ENCODE results near the gene ZC3H12C.

Gene ZC3H12C

DNA sequence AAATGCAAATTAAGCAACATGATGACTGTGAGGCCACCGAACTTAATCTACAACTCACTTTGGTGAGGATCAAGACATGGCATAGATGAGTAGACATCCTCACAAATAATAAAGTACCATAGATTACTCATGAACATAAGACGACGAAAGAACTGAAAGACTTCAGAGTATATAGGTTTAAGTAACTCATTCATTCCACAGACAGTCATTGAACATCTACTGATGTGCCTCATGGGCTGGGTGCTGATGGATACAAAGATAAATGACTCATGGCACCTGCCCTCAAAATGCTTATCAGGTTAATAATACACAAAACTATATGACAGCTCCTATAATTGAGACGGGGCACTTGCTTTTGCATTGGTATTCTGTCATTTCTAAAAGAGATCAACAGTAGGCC lies 63.3 kb downstream of the ZC3H12C start:
- DNase-seq = no peak

DNA sequence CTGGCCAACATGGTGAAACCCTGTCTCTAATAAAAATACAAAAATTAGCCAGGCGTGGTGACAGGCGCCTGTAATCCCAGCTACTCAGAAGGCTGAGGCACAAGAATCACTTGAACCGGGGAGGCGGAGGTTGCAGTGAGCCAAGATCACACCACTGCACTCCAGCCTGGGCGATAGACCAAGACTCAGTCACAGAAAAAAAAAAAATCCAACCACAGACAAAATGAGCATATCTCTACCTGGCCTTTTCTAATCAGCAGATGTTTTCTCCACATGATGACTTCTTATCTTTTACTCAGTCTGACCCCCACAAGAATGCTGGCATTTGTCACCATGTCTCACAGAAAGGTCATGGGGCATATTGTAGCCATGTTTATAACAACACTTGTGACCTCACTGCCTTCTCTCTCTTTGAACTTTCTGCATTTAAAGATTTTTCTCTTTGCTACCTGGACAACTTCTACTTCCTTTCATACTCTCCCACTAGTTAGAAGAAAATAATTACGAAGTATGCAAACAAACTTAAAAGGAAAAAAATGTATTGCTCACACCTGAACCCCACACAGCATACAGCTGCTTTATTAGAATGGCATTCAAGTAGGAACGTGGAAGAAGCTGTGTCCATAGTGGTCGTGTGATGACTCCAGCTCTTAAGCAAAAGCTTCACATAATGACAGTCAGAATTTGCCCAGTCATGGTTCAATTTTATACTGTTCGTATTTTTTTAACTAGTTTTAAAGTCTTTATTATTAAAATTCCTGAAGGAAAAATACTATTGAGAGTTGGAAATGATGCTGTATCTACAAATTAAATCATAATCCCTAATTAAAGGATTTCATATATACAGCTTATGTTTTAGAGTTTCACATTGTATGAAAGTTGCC lies 65.4 kb downstream of the ZC3H12C start:
- no peak for DNase-seq

DNA sequence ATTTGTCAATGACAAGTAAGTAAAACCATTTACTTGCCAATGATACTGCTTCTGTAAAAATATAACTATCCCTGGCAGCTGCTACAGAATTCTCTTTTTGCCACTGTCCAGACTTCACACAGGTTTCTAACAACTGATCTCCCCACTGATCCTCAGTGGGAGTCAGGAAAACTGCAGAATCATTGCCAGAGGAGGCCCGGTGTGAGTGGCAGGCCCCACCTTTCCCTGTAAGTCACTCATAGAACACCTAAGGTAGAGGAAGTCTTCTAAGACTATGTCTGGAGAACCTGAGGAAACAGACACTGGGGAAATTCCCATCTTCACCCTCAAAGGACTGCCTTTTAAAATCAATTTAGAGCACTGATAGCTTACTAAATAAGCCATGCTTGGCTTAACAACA lies 66.3 kb downstream of the ZC3H12C start:
- no peak for DNase-seq

DNA sequence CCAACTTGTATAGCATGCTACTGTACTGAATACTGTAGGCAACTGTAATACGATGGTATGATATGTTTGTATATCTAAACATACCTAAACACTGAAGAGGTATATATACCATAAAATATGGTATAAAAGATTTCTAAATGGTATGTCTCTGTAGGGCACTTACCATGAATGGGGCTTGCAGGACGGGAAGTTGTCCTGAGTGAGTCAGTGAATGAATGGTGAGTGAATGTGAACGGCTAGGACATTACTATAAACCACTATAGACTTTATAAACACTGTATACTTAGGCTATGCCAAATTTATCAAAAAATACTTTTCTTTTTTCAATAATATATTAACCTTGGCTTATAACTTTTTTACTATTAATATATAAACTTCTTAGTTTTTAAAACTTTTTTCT lies 66.8 kb downstream of the ZC3H12C start:
- no peak for DNase-seq

DNA sequence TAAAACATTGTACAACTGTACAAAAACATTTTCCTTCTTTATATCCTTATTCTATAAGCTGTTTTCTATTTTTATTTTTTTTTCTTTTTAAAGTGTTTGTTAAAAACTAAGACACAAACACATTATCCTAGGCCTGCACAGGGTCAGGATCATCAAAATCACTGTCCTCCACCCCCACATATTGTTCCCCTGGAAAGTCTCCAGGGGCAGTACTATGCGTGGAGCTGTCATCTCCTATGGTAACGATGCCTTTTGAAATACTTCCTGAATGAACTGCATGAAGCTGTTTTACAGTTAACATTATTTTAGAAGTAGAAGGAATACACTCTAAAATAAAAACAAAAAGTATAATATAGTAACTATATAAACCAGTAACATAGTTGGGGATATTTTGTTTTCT lies 67.2 kb downstream of the ZC3H12C start:
- DNase-seq = no peak

DNA sequence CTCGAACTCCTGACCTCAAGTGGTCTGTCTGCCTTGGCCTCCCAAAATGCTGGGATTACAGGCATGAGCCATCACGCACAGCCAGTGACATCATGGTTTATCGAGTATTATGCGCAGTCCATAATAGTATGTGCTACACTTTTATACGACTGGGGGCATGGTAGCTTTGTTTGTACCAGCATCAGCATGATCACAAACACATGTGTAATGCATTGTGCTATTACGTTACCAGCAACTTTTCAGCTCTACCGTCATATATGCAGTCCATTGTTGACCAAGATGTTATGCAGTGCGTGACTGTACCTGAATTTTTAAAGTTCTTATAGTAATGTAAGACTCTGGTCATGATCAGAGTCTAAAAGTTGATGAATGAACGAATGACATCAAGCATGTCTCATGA lies 67.9 kb downstream of the ZC3H12C start:
- no peak for DNase-seq

DNA sequence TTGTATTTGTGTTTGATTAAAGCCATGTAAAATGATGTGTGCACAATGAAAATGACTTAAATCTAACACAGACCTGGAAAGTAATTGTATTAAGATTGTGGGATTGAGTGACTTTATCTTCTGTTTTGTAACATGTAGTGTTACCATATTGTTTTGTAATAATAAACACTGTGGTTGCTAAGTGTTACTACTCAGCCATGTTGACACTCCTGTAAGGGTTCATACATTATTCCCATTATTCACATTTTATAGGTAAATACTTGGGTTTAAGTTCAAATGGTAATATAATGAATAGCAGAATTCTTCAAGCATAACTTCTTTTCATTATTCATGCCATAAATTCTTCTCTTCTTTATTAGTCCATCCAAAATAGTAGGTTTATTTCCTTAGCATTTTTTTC lies 69.0 kb downstream of the ZC3H12C start:
- DNase-seq = no peak

DNA sequence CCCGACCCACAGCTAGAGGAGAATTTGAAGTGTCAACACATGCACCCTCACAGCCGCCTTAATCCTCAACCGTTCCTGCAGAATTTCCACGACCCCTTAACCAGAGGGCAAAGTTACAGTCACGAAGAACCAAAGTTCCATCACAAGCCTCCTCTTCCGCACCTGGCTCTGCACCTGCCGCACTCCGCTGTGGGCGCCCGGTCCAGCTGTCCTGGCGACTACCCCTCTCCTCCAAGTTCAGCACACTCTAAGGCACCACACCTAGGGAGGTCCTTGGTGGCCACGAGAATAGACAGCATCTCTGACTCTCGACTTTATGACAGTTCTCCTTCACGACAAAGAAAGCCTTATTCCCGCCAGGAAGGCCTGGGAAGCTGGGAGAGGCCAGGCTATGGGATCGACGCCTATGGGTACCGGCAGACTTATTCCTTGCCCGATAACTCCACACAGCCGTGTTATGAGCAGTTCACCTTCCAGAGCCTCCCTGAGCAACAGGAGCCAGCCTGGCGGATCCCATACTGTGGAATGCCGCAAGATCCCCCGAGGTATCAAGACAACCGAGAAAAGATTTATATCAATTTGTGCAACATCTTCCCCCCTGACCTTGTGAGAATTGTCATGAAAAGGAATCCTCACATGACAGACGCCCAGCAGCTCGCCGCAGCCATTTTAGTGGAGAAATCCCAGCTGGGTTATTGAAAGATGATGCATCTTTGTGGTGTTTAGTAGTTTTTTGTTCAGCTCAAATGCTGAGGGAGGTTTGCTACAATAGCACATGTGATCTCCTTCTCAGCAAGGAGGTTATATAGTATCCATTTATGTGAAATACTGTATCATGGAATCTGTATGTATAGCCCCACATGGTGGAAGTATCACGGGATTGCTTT lies 72.1 kb downstream of the ZC3H12C start:
- no peak for DNase-seq

DNA sequence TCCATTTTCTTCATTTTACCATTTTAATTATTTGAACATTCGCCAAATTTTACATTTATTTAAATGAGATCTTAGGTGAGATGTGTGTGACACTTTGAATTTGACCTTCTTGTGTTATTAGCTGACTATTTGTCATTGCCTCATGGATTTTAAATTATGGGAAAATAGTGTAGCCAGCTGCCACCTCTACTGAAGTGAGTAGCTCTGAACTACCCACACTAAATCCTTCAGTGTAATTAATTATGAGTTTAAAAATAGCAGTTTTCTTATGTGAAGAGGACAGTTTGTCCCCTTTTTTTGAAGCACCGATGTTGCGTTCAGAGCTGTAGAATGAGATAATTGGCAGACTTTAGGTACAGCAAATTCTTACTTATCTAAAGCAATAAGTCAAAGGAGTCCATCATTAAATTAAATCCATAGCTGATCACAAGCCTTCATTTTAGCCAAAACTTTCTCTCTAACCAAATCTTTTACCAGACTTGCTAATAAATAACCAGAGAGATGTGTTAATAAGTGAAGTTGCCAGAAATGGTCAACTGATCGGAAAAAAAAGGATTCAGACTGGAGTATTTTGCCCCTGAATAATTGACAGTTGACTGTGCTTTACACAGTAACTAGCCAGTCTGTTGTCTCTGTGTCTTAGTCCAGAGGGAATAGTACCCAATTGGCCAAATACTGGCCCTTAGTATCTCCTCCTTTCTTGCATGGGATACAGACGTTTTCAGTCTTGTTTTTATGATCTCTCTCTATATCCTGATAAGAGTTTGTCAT lies 75.0 kb downstream of the ZC3H12C start:
- DNase-seq = no peak

DNA sequence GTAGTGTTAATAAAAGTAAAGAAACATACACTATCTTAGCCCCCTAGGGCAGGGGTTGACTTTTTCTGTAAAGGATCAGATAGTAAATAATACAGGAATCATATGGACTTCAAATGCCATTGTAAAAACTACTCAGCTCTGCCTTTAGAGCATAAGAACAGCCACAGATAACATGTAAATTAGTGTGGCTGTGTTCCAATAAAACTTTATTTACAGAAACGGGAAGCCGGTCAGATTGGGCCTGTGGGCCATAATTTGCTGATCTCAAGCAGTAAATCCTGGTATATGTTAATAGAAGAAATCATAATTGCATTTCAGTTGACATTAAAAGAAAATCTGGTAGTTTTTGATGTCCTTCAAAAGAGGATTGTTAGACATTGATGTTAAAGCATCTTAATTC lies 76.5 kb downstream of the ZC3H12C start:
- no peak for DNase-seq

DNA sequence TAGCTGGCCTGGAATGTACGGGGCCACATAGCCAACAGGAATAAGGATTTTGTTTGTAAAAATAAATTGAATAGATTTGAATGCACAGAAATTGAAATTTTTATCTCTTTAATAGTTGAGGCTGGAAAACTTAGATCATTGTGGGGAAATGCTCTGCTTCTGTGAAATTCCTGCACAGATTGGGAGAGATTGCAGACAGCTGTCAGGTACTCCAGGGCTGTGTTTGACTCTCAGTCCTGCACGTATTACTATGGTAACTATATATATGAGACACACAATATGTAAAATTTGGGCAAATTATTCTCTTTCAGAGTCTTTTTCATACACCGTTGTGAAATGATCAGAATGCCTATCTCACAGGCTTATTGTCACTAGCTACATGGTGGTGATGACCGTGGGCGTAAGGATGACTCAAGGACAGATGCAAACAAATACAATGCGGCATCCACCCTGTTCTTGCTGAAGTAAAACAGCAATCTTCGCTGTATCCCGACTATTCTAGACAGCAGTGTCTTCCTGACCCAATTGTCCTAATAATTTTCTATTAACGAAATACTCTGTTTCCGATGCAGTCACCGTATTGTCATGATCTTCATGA lies 79.4 kb downstream of the ZC3H12C start:
- no peak for DNase-seq

DNA sequence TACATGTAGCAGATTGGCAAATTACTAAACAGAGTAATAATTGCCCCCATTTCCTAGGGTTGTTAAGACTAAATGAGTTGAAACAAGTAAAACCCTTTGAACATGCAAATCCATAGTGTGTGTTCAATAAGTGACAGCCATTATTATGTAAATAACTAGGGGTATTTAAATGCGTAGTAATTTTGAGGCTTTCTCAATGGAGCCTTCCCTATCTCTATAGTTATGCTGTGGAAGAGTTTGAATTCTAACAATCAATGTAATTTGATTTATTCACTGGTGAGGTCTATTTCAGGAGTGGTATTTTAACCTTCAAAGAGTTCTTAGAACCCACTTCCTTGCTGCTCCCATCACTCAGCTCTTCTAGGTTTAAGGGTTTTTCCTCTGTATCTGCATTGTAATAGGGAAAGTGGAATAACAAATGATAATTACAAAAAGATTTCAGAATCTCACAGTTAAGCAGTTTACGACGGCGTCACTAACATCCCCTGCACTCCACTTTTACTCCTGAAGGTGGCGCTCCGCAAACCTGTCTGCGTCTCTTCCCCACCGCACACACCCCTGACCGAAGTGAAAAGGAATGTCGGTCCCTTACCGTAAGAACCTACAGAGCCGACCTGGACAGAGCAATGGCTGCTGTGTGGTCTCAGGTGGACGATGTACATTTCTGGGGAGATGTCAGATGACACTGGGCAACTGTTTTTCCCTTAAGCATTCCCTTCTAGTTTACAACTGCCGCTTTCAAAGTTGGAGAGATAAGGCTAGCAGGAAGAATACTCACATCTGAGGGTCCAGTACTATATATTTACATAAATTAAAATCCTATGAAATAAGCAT lies 80.8 kb downstream of the ZC3H12C start:
- DNase-seq = no peak

DNA sequence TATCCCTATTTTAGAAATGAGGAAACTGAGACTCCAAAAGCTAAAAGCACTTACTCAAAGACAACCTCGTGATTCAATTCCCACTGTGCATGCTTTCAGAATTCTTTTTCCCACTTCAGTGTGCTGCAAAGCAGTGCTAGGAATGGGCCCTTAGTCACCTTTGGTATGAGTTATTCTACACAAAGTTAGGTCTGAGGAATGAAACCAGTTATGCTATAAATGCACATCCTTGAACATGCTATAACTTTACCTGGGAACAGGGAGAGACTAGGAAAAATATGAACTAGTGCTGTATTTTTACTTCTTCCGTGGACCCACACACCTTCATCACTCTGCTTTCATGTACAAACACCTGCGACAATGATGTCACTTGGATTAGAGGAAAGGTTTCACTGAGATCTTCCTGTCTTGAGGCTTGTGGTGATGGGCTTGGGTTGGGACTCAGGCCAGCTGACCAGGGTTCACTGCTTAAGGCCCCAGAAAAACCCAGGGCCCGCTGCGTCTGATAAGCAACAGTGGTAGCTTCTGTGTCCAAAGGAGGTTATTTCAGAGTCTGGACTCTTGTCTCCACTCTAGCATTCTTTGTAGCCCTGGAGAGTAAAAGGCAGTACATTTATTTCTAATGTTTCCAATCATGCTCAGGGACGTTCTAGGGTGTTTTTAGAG lies 81.6 kb downstream of the ZC3H12C start:
- DNase-seq = no peak

DNA sequence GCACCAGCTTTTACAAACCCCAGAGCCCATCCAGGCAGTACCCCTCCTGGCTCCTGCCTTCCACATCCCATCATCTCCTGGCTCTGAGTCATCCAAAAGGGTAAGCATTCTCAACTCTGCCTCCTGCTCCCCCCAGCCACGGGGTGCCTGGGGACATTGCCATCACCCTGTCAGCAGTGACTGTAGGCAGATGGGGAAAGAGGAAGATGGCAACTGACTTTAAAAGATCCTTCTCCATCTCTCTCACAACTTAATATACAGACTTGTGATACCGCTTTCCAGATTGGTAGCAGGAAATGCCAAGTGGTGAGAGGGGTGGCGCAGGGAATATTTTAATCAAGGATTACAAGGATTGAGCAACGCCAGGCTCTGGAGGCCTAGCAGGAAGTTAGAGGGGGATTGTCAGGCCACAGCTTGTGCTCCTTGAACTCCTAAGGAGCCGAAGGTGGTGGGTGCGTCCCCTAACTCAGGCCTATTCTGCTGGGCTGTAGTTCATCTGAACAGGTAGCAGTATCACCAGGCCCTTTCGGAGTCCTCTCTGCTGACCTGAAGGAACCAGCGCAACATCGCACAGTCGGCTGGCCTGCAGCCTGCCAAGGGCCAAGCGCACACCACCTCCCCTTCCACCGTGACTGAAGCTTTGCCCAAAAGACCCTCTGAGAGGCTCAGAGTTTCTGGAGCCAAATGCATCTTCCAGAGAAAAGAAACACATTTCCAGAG lies 83.3 kb downstream of the ZC3H12C start:
- no peak for DNase-seq

DNA sequence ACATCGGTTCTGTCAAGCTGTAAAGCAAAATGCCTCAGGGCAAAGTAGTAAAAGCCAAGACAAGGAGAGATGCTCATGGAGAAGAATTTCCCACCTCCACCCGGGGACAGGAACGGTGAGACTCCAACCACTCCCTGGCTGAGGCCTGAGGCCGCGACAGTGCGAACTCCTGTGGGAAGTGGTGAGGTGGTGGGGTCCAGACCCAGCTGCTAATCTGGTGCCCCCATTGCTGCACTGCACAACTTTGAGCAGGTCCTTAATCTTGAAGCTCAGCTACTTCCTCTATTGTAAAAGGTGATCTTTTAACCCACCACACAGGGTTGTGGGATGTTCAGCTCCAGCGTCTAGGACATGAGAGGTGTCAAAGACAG lies 83.9 kb downstream of the ZC3H12C start:
- no peak for DNase-seq

DNA sequence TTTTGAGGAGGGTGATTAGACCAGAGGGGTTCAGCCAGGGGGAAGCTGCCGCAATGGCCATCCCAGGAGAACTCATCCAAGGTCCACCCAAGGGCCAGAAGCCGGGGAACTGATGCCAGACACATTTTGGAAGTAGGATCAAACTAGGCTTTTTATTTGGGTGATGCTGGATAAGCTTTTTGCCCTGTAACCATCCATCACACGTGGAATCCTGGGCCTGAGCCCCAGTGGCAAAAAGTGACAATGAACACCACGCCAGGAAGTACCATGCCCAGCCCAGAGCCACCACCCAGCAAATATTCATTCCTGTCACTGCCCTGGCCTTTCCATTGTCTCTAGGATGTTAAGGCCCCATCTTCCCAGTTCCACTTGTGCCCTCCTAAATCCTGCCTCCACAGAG lies 85.9 kb downstream of the ZC3H12C start:
- no peak for DNase-seq

DNA sequence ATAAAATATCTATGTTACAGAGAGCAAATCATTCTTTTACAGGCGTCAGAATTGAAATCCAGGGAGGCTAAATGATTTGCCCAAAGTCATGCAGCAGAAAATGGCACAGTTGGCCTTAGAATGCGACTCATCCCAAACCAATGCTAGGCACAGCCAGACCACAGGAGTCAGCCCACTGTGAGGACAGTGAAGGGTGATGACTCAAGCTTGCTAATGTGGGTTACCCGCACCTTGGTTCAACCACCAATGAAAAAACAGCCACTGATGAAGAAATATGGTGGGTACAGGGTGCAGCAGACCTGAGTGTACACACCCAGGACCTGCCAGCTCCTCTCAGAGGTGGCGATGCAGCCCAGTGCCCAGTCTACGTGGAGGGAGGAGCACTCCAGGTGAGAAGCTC lies 89.7 kb downstream of the ZC3H12C start:
- no peak for DNase-seq

DNA sequence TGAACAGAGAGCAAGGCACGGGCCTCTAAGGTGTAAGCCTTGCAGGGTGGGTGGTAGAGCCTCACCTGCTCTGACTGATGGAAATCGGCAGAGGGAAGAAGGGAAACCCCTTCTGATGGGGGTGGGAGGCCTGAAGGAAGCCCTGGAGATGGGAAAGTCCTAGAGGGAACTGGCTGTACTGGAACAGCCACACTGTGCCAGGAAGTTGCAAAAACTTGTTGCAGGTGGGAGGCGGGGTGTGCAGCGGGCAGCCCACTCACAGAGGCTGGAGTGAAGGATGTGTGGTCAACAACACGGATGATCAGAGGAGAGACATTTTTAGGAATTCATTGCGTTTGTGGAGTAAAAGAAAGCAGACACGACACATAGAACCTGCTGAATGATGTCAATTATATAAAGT lies 91.3 kb downstream of the ZC3H12C start:
- DNase-seq = no peak

DNA sequence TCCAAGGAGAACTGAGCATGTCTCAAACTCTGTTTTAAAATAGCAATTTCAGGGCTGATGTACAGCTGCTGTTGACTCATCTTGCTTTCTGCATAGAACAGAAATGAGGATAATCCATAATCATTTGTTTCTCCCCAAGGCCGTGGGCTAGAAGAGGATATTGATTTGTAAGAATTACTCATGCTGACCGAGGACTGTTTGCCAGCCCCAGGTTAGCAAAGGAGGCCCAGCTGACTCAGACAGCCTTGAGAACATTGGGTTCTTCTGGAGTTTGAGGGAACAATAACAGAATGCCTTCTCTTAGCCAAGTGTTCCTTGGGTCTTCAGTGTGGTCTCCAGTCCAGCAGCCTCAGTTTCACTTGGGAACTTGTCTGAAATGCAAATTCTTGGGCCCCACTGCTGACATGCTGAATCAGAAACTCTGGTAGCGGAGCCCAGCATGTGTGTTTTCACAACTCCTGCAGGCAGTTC lies 92.0 kb downstream of the ZC3H12C start:
- DNase-seq = no peak

DNA sequence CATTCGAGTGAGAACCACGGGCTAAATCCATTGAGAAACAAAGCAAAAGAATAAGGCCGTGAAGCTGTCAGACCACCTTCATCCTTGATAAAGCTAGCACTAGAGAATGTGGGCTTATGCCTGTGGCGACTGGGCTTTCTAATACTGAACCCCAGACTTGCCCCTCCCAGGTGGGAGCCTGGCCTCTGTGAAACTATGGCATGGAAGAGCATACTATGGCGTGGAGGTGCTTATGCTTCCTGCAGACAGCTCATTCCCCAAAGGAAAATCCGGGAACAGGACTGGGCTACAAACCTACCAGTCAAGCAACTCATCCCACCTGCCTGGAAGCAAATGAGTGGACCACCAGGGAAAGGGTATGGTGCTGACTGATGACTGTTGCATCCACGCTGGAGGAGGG lies 92.4 kb downstream of the ZC3H12C start:
- DNase-seq = no peak

DNA sequence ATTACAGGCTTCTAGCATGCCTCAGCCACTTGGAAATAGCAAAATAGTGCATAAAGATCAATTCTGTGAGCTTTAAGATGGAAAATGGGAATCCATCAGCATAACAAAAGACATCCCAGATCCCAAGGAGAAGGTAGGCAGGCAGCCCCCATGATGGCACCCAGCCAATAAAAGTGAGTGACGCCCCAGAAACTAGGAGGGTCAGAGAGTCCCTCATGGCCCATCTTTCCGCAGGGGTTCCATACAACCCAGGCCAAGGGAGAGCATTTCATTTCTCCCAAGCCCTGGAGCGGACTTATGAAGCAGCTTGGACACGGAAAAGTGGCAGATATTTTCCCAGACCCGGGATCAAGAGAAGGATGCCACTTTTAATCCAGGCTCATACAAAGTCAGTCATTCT lies 93.3 kb downstream of the ZC3H12C start:
- no peak for DNase-seq

Measured in NCI-H1092 (cell line).